ENCODE data around the gene DSCAML1. TPM values are rescaled to one million over a fixed set of nuclear protein-coding genes. Genes with fewer than 3 reads are reported as not detected.

Gene DSCAML1
- total RNA-seq, 1 donor from 2014 or later, result 0.16 TPM

GRCh38 chr11:117842131-117842941 lies 45.3 kb upstream of the DSCAML1 start:
- Histone ChIP-seq H3K4me3 (ENCODE audit: insufficient read depth, low read depth, low read length) (no peak overlapping the region), H3K4me2 (ENCODE audit: low read length) (no peak overlapping the region), H2AFZ (ENCODE audit: low read depth, low read length) (no peak overlapping the region), H3K9me3 (ENCODE audit: insufficient read depth, low read depth, low read length) (no peaks in the 10 kb centered on the region), H3K9ac (ENCODE audit: low read length) (no peak overlapping the region), H3K27me3 (ENCODE audit: insufficient read depth, low read length) (peaks cover 4% of the 10 kb centered on the region), H3K36me3 (ENCODE audit: insufficient read depth, low read length) (no peaks in the 10 kb centered on the region), H3K79me2 (ENCODE audit: insufficient read depth, low read length) (no peaks in the 10 kb centered on the region), H3K4me1 (ENCODE audit: insufficient read depth, low read length) (no peaks in the 10 kb centered on the region), H3K27ac (ENCODE audit: low read depth, low read length) (no peak overlapping the region), H4K20me1 (ENCODE audit: insufficient read depth, low read length) (no peaks in the 10 kb centered on the region)
- Mint-ChIP-seq H3K4me3 (ENCODE audit: unreplicated experiment) (no peak overlapping the region), H3K4me1 (ENCODE audit: low read depth, unreplicated experiment) (peaks cover 7% of the 10 kb centered on the region), H3K27ac (ENCODE audit: unreplicated experiment) (no peak overlapping the region), H3K27me3 (ENCODE audit: low read depth, unreplicated experiment) (peaks cover 40% of the 10 kb centered on the region), H3K9me3 (ENCODE audit: unreplicated experiment) (no peaks in the 10 kb centered on the region), H3K36me3 (ENCODE audit: low read depth, unreplicated experiment) (peaks cover 4% of the 10 kb centered on the region)
- TF ChIP-seq EZH2 (IDR thresholded peaks at IDR 0.05; ENCODE audit: insufficient read depth, low read length), result no peak
- TF ChIP-seq, protein P1, sequence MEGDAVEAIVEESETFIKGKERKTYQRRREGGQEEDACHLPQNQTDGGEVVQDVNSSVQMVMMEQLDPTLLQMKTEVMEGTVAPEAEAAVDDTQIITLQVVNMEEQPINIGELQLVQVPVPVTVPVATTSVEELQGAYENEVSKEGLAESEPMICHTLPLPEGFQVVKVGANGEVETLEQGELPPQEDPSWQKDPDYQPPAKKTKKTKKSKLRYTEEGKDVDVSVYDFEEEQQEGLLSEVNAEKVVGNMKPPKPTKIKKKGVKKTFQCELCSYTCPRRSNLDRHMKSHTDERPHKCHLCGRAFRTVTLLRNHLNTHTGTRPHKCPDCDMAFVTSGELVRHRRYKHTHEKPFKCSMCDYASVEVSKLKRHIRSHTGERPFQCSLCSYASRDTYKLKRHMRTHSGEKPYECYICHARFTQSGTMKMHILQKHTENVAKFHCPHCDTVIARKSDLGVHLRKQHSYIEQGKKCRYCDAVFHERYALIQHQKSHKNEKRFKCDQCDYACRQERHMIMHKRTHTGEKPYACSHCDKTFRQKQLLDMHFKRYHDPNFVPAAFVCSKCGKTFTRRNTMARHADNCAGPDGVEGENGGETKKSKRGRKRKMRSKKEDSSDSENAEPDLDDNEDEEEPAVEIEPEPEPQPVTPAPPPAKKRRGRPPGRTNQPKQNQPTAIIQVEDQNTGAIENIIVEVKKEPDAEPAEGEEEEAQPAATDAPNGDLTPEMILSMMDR (IDR thresholded peaks at IDR 0.05; ENCODE audit: insufficient read depth, low read depth, low read length), result no peak
- FAIRE-seq (no peak), DNase-seq (ENCODE audit: low read depth) (no peak)

GRCh38 chr11:117841551-117842031 lies 44.6 kb upstream of the DSCAML1 start:
- no peak overlapping the region for H3K4me3 Mint-ChIP-seq (ENCODE audit: unreplicated experiment)
- H3K9me3 ChIP-seq (ENCODE audit: insufficient read depth, low read depth, low read length), result no peaks in the 10 kb centered on the region
- H3K79me2 ChIP-seq (ENCODE audit: insufficient read depth, low read length), result no peaks in the 10 kb centered on the region
- H3K36me3 ChIP-seq (ENCODE audit: insufficient read depth, low read length), result no peaks in the 10 kb centered on the region
- TF ChIP-seq EZH2 (IDR thresholded peaks at IDR 0.05; ENCODE audit: insufficient read depth, low read length), result no peak
- TF ChIP-seq, protein P1 (IDR thresholded peaks at IDR 0.05; ENCODE audit: insufficient read depth, low read depth, low read length), result no peak
- no peaks in the 10 kb centered on the region for H4K20me1 ChIP-seq (ENCODE audit: insufficient read depth, low read length)
- H2AFZ ChIP-seq (ENCODE audit: low read depth, low read length), result no peak overlapping the region
- FAIRE-seq, result no peak
- peaks cover 7% of the 10 kb centered on the region for H3K4me1 Mint-ChIP-seq (ENCODE audit: low read depth, unreplicated experiment)
- no peak overlapping the region for H3K4me2 ChIP-seq (ENCODE audit: low read length)
- peaks cover 4% of the 10 kb centered on the region for H3K36me3 Mint-ChIP-seq (ENCODE audit: low read depth, unreplicated experiment)
- H3K27ac ChIP-seq (ENCODE audit: low read depth, low read length), result no peak overlapping the region
- H3K9me3 Mint-ChIP-seq (ENCODE audit: unreplicated experiment), result no peaks in the 10 kb centered on the region
- no peak for DNase-seq (ENCODE audit: low read depth)
- no peak overlapping the region for H3K27ac Mint-ChIP-seq (ENCODE audit: unreplicated experiment)
- no peak overlapping the region for H3K4me3 ChIP-seq (ENCODE audit: insufficient read depth, low read depth, low read length)
- H3K9ac ChIP-seq (ENCODE audit: low read length), result no peak overlapping the region
- H3K27me3 ChIP-seq (ENCODE audit: insufficient read depth, low read length), result peaks cover 4% of the 10 kb centered on the region
- peaks cover 42% of the 10 kb centered on the region for H3K27me3 Mint-ChIP-seq (ENCODE audit: low read depth, unreplicated experiment)
- no peaks in the 10 kb centered on the region for H3K4me1 ChIP-seq (ENCODE audit: insufficient read depth, low read length)
